HT-29 (cell line): ENCODE measurements around the gene SYNGR2. TPM values are rescaled to one million over a fixed set of nuclear protein-coding genes. Genes with fewer than 3 reads are reported as not detected.
"Not testable (repeated sequence)": the region's sequence is repeated elsewhere in the genome, so short reads cannot be mapped to it uniquely, and the experiment has no call there.

Source experiments
- DNase-seq: peaks from one replicate; pipeline ENCODE4 v3.0.0-alpha.2; 2015; ENCODE audit warnings: low spot score
- total RNA-seq: library from RNA; depleted of rRNA; stranded (reverse); fragments of >200 nt; shearing (Covaris generic); gene quantifications from 2 replicates; pipeline ENCODE4 v1.2.3, GENCODE V29; 2014

The SYNGR2 gene
- total RNA-seq, 1 experiment from 2014 or later: 231 TPM

- not testable (repeated sequence) for DNase-seq
These were observed 3.3 kb downstream of the SYNGR2 start for GRCh38 chr17:78171591-78172248.

DNA sequence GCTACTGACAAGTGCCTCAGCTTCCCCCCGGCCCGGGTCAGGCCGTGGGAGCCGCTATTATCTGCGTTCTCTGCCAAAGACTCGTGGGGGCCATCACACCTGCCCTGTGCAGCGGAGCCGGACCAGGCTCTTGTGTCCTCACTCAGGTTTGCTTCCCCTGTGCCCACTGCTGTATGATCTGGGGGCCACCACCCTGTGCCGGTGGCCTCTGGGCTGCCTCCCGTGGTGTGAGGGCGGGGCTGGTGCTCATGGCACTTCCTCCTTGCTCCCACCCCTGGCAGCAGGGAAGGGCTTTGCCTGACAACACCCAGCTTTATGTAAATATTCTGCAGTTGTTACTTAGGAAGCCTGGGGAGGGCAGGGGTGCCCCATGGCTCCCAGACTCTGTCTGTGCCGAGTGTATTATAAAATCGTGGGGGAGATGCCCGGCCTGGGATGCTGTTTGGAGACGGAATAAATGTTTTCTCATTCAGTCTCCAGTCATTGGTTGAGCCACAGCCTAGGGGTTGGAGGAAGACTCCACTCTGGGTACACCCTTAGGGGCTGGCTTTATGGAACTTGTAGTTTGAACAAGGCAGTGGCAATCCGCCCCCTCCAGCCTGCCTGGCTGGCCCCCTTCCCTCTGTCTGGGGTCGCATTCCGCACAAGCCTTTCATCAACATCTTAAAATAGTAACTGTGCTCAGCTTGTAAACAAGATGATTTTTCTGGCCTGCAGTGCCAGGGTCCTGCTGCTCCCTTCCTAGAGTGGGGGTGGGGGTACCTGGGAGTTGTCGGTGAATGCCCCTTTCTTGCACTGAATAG lies 4.1 kb downstream of the SYNGR2 start:
- DNase-seq: peak; percentile 43

- DNase-seq: no peak
These were observed 4.8 kb downstream of the SYNGR2 start for GRCh38 chr17:78173097-78173715.

DNA sequence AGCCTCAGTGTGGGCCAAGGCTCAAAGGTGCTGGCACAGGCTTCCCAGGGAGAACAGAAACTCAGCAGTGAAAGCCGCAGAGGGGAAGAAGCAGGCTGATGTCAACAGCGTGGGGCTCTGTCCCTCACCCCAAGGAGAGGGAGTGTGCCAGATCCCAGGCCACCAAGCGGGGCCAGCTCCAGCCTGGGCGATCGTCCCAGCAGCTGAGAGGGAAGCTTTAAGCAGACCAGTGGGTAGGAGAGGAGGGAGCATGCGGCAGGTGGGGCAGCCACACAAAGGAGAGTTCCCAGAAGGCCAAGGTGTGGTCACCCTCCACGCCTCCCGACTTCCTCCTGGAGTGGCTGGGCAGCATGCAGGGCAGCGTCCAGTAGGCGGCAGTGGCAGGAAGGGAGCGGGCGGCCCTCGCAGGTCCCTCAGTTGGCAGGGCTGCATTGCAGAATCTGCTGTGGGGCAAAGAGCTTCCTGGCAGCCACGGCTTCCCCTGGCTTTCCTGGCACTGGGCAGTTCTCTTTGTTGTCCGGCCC lies 6.0 kb downstream of the SYNGR2 start:
- DNase-seq: peak; percentile 93

- peak; percentile 81 for DNase-seq
These were observed 6.7 kb downstream of the SYNGR2 start for GRCh38 chr17:78174870-78175642.

DNA sequence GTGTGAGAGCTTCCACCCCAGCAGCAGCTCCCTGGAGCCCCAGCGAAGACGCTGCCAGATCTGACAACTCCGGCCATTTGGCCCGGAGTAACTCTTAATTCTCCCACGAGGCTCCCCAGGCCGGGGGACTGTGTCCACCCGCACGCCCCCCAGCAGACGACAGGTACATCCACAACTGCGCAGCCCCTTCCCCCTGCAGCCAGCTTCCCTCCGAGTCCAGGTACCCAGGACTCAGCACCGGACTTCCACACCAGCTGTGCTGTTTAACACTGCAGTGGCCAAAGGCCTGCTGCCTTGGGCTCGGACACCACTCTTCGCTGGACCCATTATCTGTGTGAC lies 7.2 kb downstream of the SYNGR2 start:
- no peak for DNase-seq

GRCh38 chr17:78176548-78177025 lies 8.2 kb downstream of the SYNGR2 start:
- peak; percentile 71 for DNase-seq

DNA sequence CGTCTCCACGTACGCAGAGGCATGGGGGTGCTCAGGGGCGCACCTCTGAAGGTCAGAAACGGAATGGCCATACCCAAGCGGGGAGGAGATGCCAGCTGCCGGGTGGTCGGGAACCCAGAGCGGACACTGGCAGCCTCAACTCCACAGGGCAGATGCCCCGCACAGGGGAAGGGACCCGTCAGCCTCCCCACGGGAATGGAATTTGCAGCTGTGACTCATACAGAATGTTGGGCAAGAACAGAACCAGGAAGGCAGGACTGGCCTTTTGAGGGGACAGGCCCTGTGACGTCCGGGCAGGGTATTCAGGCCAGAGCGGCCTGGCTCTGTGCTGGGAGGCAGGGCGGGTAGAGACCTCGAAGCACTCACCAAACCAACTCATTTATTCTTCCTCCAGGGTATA lies 11.0 kb downstream of the SYNGR2 start:
- no peak for DNase-seq

DNA sequence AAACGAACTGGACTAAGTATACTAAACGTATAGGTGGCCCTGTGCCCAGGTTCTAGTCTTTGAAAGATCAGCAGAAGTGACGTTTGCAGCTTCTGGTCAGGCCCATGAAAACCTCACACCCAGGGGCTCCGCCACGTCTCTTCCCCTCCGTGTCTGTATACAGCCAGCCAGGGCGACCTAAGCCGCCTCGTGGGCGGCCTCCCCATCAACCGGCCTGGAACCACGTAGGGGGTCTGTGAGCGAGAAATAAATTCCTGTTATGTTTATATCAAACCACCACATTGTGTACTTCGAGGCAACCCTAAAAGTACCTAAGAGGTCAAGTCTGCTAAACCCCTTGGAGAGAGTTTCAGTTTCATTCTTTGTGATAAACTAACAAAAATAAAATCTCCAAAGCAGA lies 11.7 kb downstream of the SYNGR2 start:
- DNase-seq: no peak

- DNase-seq: no peak
These were observed 12.1 kb downstream of the SYNGR2 start for GRCh38 chr17:78180508-78180907.

DNA sequence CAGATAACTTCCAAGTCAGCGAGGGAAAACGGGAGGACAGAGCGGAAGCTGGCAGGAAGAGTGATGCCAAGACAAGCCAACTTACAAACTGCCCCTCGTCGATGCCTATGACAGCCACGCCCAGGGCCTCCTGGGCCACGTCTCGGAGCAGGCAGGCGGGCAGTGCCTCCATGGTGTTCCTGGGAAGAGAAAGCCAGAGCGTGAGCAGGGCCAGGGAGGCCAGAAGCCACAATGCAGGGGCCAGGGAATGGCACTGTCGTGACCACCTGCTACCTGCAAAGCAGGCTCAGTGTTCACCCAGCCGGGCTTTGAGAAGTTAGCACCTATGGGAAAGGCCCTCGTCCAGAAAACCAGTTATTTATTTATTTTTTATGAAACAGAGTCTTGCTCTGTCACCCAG lies 14.1 kb downstream of the SYNGR2 start:
- DNase-seq: no peak

DNA sequence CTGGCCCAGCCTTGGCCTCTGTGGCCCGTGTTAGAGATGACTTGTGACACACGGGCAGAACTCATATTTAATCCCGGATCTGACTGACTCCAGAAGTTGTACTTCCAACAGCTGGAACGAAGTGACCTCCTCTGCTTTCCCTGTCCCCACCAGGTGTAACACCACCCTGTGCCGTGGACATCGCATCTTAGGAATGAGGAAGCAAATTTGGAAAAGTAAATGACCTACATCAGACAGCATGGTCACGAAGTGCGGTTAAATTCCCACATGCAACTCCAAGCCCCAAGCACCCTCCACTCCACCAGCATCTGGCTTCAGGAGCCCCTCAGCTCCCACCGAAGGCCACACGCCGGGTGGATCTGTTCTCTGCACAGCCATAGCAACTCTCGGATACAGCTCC lies 15.5 kb downstream of the SYNGR2 start:
- no peak for DNase-seq

GRCh38 chr17:78184351-78184750 lies 16.0 kb downstream of the SYNGR2 start:
- no peak for DNase-seq

DNA sequence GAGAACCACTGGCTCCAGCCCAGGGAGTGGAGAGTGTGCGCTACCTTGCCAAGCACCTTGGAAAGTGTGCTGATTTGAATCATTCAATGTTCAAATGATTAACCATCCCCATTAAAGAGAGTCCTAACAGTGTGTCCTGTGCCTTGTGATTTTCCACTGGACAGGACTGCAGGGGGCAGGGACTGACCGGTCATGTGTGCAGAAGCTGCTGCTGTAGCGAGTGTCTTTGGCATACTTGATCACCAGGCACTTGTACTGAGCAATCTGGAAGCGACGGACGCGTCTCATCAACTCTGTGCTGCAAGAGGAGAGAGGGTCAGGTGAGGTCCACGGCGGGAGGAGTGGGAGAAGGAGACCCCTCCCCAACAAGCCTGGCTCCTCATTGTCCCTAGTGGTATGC lies 16.5 kb downstream of the SYNGR2 start:
- no peak for DNase-seq

GRCh38 chr17:78185981-78186691 lies 17.8 kb downstream of the SYNGR2 start:
- peak; percentile 68 for DNase-seq

- peak; percentile 99 for DNase-seq
These were observed 18.6 kb downstream of the SYNGR2 start, which contains the start of the genes AFMID and TK1 for GRCh38 chr17:78186692-78187595. AFMID (plus strand) TSS chr17:78187362; CDS start chr17:78187371, 9 bp downstream. TK1 (minus strand) TSS chr17:78187052; CDS start chr17:78186994, 58 bp downstream.

DNA sequence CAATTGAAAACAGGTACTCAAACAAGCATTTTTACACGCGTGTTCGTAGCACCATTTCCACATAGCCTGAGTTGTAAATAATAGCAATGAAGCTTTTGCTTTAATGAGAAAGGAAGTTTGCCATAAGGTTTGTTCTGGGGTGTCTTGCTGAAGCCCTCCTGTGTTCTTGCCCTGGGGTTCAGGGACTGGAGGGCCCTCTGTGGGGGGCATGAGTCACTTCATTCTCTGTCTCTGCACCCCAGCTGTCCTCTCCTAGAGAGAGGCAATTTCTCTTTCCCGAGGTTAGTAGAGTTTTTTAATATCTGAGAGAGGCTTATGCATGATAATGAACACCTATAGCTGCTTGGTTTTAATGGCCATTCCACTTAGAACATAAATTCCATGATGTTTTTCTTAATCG lies 28.3 kb downstream of the SYNGR2 start:
- DNase-seq: no peak

DNA sequence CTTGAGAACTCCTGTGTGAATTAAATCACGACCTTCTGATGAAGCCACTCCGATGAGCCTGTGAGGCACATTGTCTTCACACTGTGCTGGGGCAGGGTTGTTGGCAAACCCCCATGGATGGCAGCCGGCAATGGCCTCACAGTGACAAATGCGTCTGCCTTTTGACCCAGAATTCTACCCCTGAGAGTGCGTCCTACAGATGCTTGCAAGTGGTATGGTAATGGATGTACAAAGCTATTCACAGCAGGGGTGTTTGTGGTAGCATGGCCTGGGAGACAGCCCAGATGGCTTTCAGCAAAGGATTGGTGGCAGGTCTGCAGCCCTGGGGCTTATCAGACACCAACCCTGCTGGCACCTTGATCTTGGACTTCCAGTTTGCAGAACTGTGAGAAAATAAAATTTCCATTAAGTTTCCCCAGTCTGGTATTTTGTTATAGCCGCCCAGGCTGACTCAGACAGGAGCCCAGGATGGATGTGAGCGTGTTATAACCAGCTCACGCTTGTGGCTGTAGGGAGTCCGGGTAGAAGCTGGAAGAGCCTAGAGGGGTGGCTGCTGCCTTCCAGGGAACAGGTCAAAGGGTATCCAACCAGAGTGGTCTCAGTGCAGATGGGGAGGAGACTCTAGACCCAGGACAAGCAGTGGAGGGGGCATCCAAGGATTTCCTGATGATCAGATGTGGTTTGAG lies 28.9 kb downstream of the SYNGR2 start:
- no peak for DNase-seq

DNA sequence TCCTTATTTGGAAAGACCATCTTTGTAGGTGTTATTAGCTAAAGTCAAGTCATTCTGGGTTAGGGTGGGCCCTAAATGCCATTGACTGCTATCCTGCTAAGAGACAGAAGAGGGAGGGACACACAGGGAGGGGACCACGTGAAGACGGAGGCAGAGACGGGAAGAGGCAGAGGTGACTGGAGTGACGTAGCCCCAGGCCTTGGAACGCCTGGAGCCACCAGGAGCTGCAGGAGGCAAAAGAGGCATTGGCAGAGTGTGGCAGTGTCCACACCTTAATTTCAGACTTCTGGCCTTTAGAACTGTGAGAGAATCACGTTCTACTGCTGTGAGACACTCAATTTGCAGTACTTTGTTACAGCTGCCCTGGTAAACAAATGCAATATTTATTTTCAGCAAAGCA lies 32.1 kb downstream of the SYNGR2 start:
- DNase-seq: no peak
